Fibroblast of lung (primary cell): ENCODE measurements around the gene ARHGAP10.

Experiments
- EZH2 ChIP-seq: IDR thresholded peaks from 2 replicates; pipeline ENCODE4 v1.5.1; 2012; ENCODE audit warnings: low read length, control low read depth, mild to moderate bottlenecking; ENCODE audit errors: missing control alignments
- TF ChIP-seq, protein P1 (sequence below), 2 donors: IDR thresholded peaks in 1 of 2; conservative IDR thresholded peaks in 1 of 2; 1 replicate in 1 of 2; 2 replicates in 1 of 2; pipeline ENCODE4 v1.5.1; 2011 to 2012; ENCODE audit warnings: low read length in 2 of 2, control low read depth in 1 of 2, inconsistent platforms in 1 of 2, low read depth in 1 of 2, mild to moderate bottlenecking in 1 of 2

- TF ChIP-seq, protein P1, sequence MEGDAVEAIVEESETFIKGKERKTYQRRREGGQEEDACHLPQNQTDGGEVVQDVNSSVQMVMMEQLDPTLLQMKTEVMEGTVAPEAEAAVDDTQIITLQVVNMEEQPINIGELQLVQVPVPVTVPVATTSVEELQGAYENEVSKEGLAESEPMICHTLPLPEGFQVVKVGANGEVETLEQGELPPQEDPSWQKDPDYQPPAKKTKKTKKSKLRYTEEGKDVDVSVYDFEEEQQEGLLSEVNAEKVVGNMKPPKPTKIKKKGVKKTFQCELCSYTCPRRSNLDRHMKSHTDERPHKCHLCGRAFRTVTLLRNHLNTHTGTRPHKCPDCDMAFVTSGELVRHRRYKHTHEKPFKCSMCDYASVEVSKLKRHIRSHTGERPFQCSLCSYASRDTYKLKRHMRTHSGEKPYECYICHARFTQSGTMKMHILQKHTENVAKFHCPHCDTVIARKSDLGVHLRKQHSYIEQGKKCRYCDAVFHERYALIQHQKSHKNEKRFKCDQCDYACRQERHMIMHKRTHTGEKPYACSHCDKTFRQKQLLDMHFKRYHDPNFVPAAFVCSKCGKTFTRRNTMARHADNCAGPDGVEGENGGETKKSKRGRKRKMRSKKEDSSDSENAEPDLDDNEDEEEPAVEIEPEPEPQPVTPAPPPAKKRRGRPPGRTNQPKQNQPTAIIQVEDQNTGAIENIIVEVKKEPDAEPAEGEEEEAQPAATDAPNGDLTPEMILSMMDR (conservative IDR thresholded peaks at IDR 0.05 in 1 of 2, IDR thresholded peaks at IDR 0.05 in 1 of 2; ENCODE audit: low read depth in 1 of 2, low read length in 2 of 2): no peak
- TF ChIP-seq EZH2: no peak
Measured at GRCh38 chr4:148055844-148056243, 324.0 kb downstream of the ARHGAP10 start.
